ENCODE results near the gene PIK3CD.

The PIK3CD gene

GRCh38 chr1:9651565-9652378 is at the start of gene PIK3CD:
Gene PIK3CD (plus strand): TSS chr1:9651731. CDS start chr1:9710456, 58,725 bp downstream.
- Histone ChIP-seq H3K36me3 (replicated peaks) (no peaks in the 10 kb centered on the region), H3K9me3 (no peaks in the 10 kb centered on the region), H3K27me3 (ENCODE audit: low read depth) (peaks cover 48% of the 10 kb centered on the region), H3K4me1 (peaks cover 3% of the 10 kb centered on the region), H3K4me3 (peak within 1 kb of the TSS; percentile 15)
- in situ Hi-C loops (cut with MboI; ENCODE audit: low sequenced_read_pairs), result no loop called here
- DNase-seq (ENCODE audit: low spot score in 2 of 2), result peak in 1 of 2 experiments; percentile 24

GRCh38 chr1:9601942-9602793 is 49.4 kb upstream of the PIK3CD start:
- DNase-seq (ENCODE audit: low spot score in 2 of 2), result no peak
- H3K4me3 ChIP-seq, result no peak overlapping the region
- H3K4me1 ChIP-seq, result no peaks in the 10 kb centered on the region
- in situ Hi-C loops (cut with MboI; ENCODE audit: low sequenced_read_pairs), result no loop called here
- H3K27me3 ChIP-seq (ENCODE audit: low read depth), result no peaks in the 10 kb centered on the region
- peaks cover 74% of the 10 kb centered on the region for H3K36me3 ChIP-seq (replicated peaks)
- H3K9me3 ChIP-seq, result no peaks in the 10 kb centered on the region

GRCh38 chr1:9602794-9603167 is 48.8 kb upstream of the PIK3CD start:
- H3K4me1 ChIP-seq, result no peaks in the 10 kb centered on the region
- no peak overlapping the region for H3K4me3 ChIP-seq
- H3K27me3 ChIP-seq (ENCODE audit: low read depth), result no peaks in the 10 kb centered on the region
- in situ Hi-C loops (cut with MboI; ENCODE audit: low sequenced_read_pairs), result no loop called here
- DNase-seq (ENCODE audit: low spot score in 2 of 2), result no peak
- peaks cover 71% of the 10 kb centered on the region for H3K36me3 ChIP-seq (replicated peaks)
- H3K9me3 ChIP-seq, result no peaks in the 10 kb centered on the region

- H3K4me3 ChIP-seq, result no peak overlapping the region
- H3K36me3 ChIP-seq (replicated peaks), result peaks cover 71% of the 10 kb centered on the region
- H3K4me1 ChIP-seq, result no peaks in the 10 kb centered on the region
- DNase-seq (ENCODE audit: low spot score in 2 of 2), result no peak
- no peaks in the 10 kb centered on the region for H3K27me3 ChIP-seq (ENCODE audit: low read depth)
- in situ Hi-C loops (cut with MboI; ENCODE audit: low sequenced_read_pairs), result no loop called here
- H3K9me3 ChIP-seq, result no peaks in the 10 kb centered on the region
Measured at GRCh38 chr1:9603307-9603706, 48.2 kb upstream of the PIK3CD start.

GRCh38 chr1:9603766-9604753 is 47.5 kb upstream of the PIK3CD start:
- H3K9me3 ChIP-seq, result no peaks in the 10 kb centered on the region
- no peak for DNase-seq (ENCODE audit: low spot score in 2 of 2)
- peaks cover 65% of the 10 kb centered on the region for H3K36me3 ChIP-seq (replicated peaks)
- in situ Hi-C loops (cut with MboI; ENCODE audit: low sequenced_read_pairs), result no loop called here
- no peaks in the 10 kb centered on the region for H3K4me1 ChIP-seq
- no peak overlapping the region for H3K4me3 ChIP-seq
- H3K27me3 ChIP-seq (ENCODE audit: low read depth), result no peaks in the 10 kb centered on the region

GRCh38 chr1:9604836-9605235 is 46.7 kb upstream of the PIK3CD start:
- Histone ChIP-seq H3K36me3 (replicated peaks) (peaks cover 64% of the 10 kb centered on the region), H3K4me3 (no peak overlapping the region), H3K4me1 (no peaks in the 10 kb centered on the region), H3K27me3 (ENCODE audit: low read depth) (no peaks in the 10 kb centered on the region), H3K9me3 (no peaks in the 10 kb centered on the region)
- no peak for DNase-seq (ENCODE audit: low spot score in 2 of 2)
- in situ Hi-C loops (cut with MboI; ENCODE audit: low sequenced_read_pairs), result no loop called here

DNA sequence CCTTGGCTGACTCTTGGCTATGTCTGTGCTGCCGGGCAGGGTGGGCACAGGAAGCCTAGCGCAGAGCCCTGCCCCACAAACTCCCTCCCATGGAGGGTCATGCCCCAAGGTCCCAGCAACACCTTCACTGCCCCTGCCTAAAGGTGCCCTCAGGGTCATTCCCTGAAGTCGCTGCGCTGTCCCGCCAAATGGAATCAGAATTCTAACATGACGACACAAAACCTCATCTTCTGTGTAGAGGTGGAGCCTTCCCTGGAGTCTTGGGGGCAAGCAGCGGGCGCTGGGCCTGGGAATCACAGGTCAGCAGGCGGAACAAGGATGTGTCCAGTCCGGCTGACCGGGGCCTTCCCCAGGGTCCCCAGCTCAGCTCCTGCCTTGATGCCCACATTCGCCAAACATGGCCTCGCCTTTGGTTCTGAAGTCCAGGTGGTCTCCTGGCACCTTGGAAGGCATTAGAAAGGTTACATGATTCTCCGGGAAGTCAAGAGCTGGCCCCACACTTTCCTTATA is 45.5 kb upstream of the PIK3CD start:
- Histone ChIP-seq H3K36me3 (replicated peaks) (peaks cover 54% of the 10 kb centered on the region), H3K9me3 (no peaks in the 10 kb centered on the region), H3K4me3 (no peak overlapping the region), H3K4me1 (no peaks in the 10 kb centered on the region), H3K27me3 (ENCODE audit: low read depth) (no peaks in the 10 kb centered on the region)
- in situ Hi-C loops (cut with MboI; ENCODE audit: low sequenced_read_pairs), result no loop called here
- DNase-seq (ENCODE audit: low spot score in 2 of 2), result no peak

GRCh38 chr1:9606458-9606857 is 45.1 kb upstream of the PIK3CD start:
- Histone ChIP-seq H3K9me3 (no peaks in the 10 kb centered on the region), H3K4me3 (no peak overlapping the region), H3K36me3 (replicated peaks) (peaks cover 51% of the 10 kb centered on the region), H3K4me1 (no peaks in the 10 kb centered on the region), H3K27me3 (ENCODE audit: low read depth) (no peaks in the 10 kb centered on the region)
- no peak for DNase-seq (ENCODE audit: low spot score in 2 of 2)
- in situ Hi-C loops (cut with MboI; ENCODE audit: low sequenced_read_pairs), result no loop called here

DNA sequence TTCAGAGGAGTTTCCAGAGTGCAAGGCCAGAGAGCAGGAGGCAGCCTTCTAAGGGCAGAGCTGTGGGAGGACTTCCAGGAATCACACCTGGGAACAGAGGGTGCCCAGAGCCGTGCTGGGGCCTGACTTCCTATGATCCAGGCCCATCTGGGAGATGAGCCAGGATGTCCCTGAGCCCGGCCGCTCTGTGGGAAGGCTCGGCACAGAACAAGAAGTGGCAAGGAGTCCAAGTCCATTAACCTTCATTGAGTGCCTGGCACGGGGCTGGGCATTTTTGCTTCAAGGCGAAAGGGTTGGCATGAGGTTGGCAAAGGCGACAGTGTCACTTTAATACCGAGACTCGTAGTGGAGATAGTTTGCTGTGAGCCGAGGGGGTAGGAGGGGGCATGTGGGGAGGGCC is 44.6 kb upstream of the PIK3CD start:
- in situ Hi-C loops (cut with MboI; ENCODE audit: low sequenced_read_pairs), result no loop called here
- no peaks in the 10 kb centered on the region for H3K27me3 ChIP-seq (ENCODE audit: low read depth)
- no peaks in the 10 kb centered on the region for H3K4me1 ChIP-seq
- DNase-seq (ENCODE audit: low spot score in 2 of 2), result no peak
- H3K9me3 ChIP-seq, result no peaks in the 10 kb centered on the region
- H3K36me3 ChIP-seq (replicated peaks), result peaks cover 51% of the 10 kb centered on the region
- no peak overlapping the region for H3K4me3 ChIP-seq

DNA sequence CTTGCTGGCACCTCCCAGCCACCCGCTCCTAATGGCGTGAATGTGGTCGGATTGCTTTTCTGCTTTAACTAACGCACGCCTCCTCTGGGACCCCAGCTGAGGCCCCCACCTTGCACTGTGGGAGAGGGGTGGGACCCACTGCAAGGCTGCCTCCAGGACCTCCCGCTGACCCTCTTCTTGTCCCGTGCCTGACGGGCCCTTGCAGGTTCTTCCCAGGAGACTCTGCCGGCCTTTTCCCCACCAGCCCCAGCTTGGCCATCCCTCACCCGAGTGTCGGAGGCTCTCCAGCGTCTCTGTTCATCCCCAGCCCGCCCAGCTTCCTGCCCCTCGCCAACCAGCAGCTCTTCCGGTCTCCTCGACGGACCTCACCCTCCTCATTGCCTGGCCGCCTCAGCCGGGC is 44.2 kb upstream of the PIK3CD start:
- Histone ChIP-seq H3K36me3 (replicated peaks) (peaks cover 52% of the 10 kb centered on the region), H3K4me1 (no peaks in the 10 kb centered on the region)
- in situ Hi-C loops (cut with MboI; ENCODE audit: low sequenced_read_pairs), result no loop called here

GRCh38 chr1:9609998-9610397 is 41.5 kb upstream of the PIK3CD start:
- no peak overlapping the region for H3K4me3 ChIP-seq
- peaks cover 36% of the 10 kb centered on the region for H3K36me3 ChIP-seq (replicated peaks)
- H3K27me3 ChIP-seq (ENCODE audit: low read depth), result no peaks in the 10 kb centered on the region
- no peak for DNase-seq (ENCODE audit: low spot score in 2 of 2)
- in situ Hi-C loops (cut with MboI; ENCODE audit: low sequenced_read_pairs), result no loop called here
- no peaks in the 10 kb centered on the region for H3K9me3 ChIP-seq
- no peaks in the 10 kb centered on the region for H3K4me1 ChIP-seq

More for the DNA sequence above, 44.2 kb upstream of the PIK3CD start:
- H3K9me3 ChIP-seq, result no peaks in the 10 kb centered on the region
- no peak overlapping the region for H3K4me3 ChIP-seq
- no peak for DNase-seq (ENCODE audit: low spot score in 2 of 2)
- H3K27me3 ChIP-seq (ENCODE audit: low read depth), result no peaks in the 10 kb centered on the region

GRCh38 chr1:9610548-9610947 is 41.0 kb upstream of the PIK3CD start:
- Histone ChIP-seq H3K36me3 (replicated peaks) (peaks cover 36% of the 10 kb centered on the region), H3K4me3 (no peak overlapping the region), H3K4me1 (no peaks in the 10 kb centered on the region), H3K9me3 (no peaks in the 10 kb centered on the region), H3K27me3 (ENCODE audit: low read depth) (no peaks in the 10 kb centered on the region)
- in situ Hi-C loops (cut with MboI; ENCODE audit: low sequenced_read_pairs), result no loop called here
- no peak for DNase-seq (ENCODE audit: low spot score in 2 of 2)

GRCh38 chr1:9611716-9612115 is 39.8 kb upstream of the PIK3CD start:
- H3K4me1 ChIP-seq, result no peaks in the 10 kb centered on the region
- no peaks in the 10 kb centered on the region for H3K9me3 ChIP-seq
- in situ Hi-C loops (cut with MboI; ENCODE audit: low sequenced_read_pairs), result no loop called here
- peaks cover 36% of the 10 kb centered on the region for H3K36me3 ChIP-seq (replicated peaks)
- no peak for DNase-seq (ENCODE audit: low spot score in 2 of 2)
- H3K27me3 ChIP-seq (ENCODE audit: low read depth), result no peaks in the 10 kb centered on the region
- H3K4me3 ChIP-seq, result no peak overlapping the region

Measured in HAP-1 (cell line).